ENCODE measurements around the gene BAHCC1.

DNA sequence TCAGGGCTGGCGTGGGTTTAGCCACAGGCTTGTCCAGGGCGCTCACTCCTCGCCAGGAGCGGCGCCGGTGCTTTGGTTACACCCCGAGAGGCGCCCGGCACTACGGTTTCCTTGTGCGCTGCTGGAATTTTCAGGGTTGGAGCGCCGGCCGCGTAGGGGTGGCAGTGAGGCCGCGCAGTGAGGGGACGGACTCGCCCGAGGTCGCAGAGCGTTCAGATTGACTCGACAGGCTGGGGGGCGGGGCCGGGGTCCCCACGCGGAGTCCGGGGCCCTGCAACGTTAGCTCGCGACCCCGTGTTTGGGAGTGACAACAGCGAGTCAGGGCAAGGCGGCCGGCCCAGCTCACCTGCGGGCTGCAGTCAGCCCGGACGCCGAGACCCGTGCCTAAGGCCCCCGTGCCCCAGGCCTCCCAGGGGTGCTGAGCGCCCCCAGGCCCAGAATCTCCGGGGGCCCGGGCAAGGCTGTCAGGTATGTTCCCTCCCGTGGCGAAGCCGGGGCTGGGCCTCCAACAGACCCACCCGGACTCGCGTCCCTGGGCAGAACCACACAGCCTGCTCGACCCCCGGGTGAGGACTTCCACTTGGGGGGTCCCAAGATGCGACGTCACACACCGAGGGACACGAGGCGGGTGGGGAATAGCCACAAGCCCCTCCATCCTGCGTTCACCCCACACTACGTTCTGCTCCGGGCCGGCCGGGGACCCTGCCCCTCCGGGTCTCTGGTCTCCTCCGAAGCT lies 118.7 kb downstream of the BAHCC1 start:
- TF ChIP-seq, protein P1, sequence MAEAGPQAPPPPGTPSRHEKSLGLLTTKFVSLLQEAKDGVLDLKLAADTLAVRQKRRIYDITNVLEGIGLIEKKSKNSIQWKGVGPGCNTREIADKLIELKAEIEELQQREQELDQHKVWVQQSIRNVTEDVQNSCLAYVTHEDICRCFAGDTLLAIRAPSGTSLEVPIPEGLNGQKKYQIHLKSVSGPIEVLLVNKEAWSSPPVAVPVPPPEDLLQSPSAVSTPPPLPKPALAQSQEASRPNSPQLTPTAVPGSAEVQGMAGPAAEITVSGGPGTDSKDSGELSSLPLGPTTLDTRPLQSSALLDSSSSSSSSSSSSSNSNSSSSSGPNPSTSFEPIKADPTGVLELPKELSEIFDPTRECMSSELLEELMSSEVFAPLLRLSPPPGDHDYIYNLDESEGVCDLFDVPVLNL (CRISPR knock-in tag; IDR thresholded peaks at IDR 0.05; ENCODE audit: borderline replicate concordance, low read depth), result no peak
- TF ChIP-seq SP1 (CRISPR knock-in tag; conservative IDR thresholded peaks at IDR 0.05), result no peak; the same call in 1 of the 2 replicates
- TF ChIP-seq, protein P2, sequence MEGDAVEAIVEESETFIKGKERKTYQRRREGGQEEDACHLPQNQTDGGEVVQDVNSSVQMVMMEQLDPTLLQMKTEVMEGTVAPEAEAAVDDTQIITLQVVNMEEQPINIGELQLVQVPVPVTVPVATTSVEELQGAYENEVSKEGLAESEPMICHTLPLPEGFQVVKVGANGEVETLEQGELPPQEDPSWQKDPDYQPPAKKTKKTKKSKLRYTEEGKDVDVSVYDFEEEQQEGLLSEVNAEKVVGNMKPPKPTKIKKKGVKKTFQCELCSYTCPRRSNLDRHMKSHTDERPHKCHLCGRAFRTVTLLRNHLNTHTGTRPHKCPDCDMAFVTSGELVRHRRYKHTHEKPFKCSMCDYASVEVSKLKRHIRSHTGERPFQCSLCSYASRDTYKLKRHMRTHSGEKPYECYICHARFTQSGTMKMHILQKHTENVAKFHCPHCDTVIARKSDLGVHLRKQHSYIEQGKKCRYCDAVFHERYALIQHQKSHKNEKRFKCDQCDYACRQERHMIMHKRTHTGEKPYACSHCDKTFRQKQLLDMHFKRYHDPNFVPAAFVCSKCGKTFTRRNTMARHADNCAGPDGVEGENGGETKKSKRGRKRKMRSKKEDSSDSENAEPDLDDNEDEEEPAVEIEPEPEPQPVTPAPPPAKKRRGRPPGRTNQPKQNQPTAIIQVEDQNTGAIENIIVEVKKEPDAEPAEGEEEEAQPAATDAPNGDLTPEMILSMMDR (IDR thresholded peaks at IDR 0.05), result no peak
- TF ChIP-seq JUN (CRISPR knock-in tag; IDR thresholded peaks at IDR 0.05), result no peak; the same call in 1 of the 2 replicates
- TF ChIP-seq TEAD4 (CRISPR knock-in tag; IDR thresholded peaks at IDR 0.05), result no peak
- TF ChIP-seq NR1H2 (CRISPR knock-in tag; IDR thresholded peaks at IDR 0.05), result no peak
